AG04450 (cell line): ENCODE measurements around the gene MED7. TPM values are rescaled to one million over a fixed set of nuclear protein-coding genes. Genes with fewer than 3 reads are reported as not detected.

Experiments used
- CTCF ChIA-PET: fragments of 300-600, 350-600 bp; formaldehyde crosslinking; extraction: SDS; loops from one replicate; lab custom pipeline; 2022; ENCODE audit warnings: antibody characterized with exemption, inconsistent platforms; lab: Charles Lee
- POLR2A ChIA-PET: fragments of 350-600 bp; formaldehyde crosslinking; extraction: SDS; loops from one replicate; lab custom pipeline; 2021; ENCODE audit warnings: antibody characterized with exemption, inconsistent platforms; lab: Yijun Ruan, JAX
- DNase-seq: peaks from one replicate; pipeline ENCODE4 v3.0.0-alpha.2; 2011; ENCODE audit warnings: low read depth, low spot score
- H3K27ac ChIP-seq: one replicate; pipeline ENCODE4 v1.5.1; 2012; ENCODE audit warnings: low read depth, low read length, control low read depth
- H3K27me3 ChIP-seq: one replicate; pipeline ENCODE4 v1.6.0; 2012; ENCODE audit warnings: low read length; ENCODE audit not compliant: control insufficient read depth, insufficient read depth
- H3K4me3 ChIP-seq: 2 replicates; pipeline ENCODE4 v1.5.1; 2011; ENCODE audit warnings: mild to moderate bottlenecking, low read depth, low read length, control low read depth
- H3K9me3 ChIP-seq: 2 replicates; pipeline ENCODE4 v1.5.1; 2012; ENCODE audit warnings: low read length; ENCODE audit not compliant: control insufficient read depth, insufficient read depth
- polyA minus RNA-seq: library from RNA; depleted of rRNA, polyadenylated mRNA; stranded (reverse); fragments of >200 nt; gene quantifications from 2 replicates; pipeline ENCODE4 v1.2.3, GENCODE V29; 2011; rRNA and poly(A)+ RNA removed
- polyA plus RNA-seq: library from polyadenylated mRNA; depleted of rRNA; stranded (reverse); fragments of >200 nt; gene quantifications from 2 replicates; pipeline ENCODE4 v1.2.3, GENCODE V29; 2011; rRNA removed
- TF ChIP-seq, protein P1 (sequence below): IDR thresholded peaks from 2 replicates; pipeline ENCODE4 v1.5.1; 2011; ENCODE audit warnings: low read depth, low read length, control low read depth, inconsistent platforms

The MED7 gene
- polyA plus RNA-seq (12.9 and 16.4 TPM in 2 replicates), polyA minus RNA-seq (3.5 and 7.1 TPM in 2 replicates)

DNA sequence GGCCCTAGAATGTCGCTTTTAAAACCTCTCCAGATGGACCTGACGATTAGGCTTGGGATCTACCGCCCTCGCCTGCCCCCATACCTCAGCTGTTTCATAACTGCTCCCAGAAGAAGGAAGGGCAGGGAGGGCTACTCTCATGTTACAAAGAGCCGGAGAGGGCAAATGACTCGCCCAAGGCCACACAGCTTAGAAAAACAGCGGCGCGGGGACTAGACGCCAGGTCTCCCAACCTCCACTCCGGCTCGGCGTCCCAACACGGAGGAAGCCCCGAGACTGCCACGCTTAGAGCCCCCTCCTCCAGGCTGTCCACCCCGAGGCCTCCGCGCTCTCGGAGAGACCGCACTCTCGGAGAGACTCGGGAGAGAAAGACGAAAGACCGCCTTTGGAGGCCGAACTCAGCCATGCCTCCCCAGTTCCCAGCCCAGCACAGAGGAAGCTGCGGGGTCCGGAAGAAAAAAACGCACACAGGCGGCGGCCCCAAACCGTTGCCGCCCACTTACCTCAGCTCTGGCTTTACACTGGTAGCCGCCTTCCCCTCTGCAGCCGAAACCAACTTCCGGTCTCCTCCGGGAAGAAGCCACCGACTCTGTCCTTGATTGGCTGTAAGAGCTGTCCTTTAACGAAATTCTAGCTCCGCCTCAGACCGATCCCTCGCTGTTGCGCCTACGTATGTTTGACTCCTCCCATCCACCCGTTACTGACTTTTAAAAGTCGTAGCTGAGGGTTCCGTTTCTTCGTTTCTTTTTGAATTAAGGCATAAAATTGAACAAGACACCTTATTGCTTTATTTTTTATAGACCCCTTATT lies at the start of gene MED7:
Gene MED7, minus strand, starts transcription at position 549 of the 810 bp plus-strand sequence. CDS start 3,434 bp downstream, outside the sequence.
- POLR2A ChIA-PET: interaction anchor here (0.5 to 1.4 kb wide), 5 partner anchors 10 to 978 kb away, joined by 3 to 6 read pairs (median 3); partner anchors contain the start of gene THG1L
- peak within 1 kb of the TSS; percentile 98 for H3K4me3 ChIP-seq
- TF ChIP-seq, protein P1, sequence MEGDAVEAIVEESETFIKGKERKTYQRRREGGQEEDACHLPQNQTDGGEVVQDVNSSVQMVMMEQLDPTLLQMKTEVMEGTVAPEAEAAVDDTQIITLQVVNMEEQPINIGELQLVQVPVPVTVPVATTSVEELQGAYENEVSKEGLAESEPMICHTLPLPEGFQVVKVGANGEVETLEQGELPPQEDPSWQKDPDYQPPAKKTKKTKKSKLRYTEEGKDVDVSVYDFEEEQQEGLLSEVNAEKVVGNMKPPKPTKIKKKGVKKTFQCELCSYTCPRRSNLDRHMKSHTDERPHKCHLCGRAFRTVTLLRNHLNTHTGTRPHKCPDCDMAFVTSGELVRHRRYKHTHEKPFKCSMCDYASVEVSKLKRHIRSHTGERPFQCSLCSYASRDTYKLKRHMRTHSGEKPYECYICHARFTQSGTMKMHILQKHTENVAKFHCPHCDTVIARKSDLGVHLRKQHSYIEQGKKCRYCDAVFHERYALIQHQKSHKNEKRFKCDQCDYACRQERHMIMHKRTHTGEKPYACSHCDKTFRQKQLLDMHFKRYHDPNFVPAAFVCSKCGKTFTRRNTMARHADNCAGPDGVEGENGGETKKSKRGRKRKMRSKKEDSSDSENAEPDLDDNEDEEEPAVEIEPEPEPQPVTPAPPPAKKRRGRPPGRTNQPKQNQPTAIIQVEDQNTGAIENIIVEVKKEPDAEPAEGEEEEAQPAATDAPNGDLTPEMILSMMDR: no peak
- H3K27ac ChIP-seq: peak within 1 kb of the TSS; percentile 92
- no peaks in the 10 kb centered on the region for H3K27me3 ChIP-seq
- CTCF ChIA-PET: interaction anchor here (0.5 to 4.0 kb wide), 4 partner anchors 10 to 601 kb away, joined by 3 to 28 read pairs (median 4); partner anchors contain the start of gene LSM11
- peak; percentile 98 for DNase-seq
- no peaks in the 10 kb centered on the region; the same call in 1 of the 2 replicates for H3K9me3 ChIP-seq

DNA sequence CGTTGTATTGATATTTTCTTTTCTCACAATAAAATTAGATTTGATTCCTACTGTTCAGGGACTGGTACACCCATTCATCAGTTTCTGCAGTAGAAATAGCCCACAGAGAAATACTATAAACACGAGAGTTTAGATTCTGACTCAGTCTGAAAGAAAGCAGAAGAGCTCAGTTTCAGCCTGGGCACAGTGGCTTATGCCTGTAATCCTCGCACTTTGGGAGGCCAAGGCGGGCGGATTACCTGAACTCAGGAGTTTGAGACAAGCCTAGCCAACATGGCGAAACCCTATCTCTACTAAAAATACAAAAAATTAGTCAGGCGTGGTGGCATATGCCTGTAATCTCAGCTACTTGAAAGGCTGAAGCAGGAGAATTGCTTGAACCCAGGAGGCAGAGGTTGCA lies 46.6 kb upstream of the MED7 start:
- H3K9me3 ChIP-seq: no peaks in the 10 kb centered on the region
- POLR2A ChIA-PET: no interaction called here
- no peaks in the 10 kb centered on the region for H3K27me3 ChIP-seq
- CTCF ChIA-PET: no interaction called here
- no peak overlapping the region for H3K4me3 ChIP-seq
- DNase-seq: no peak
- H3K27ac ChIP-seq: no peak overlapping the region
- TF ChIP-seq, protein P1: no peak

- ChIA-PET CTCF (no interaction called here), POLR2A (no interaction called here)
- TF ChIP-seq, protein P1: no peak
- Histone ChIP-seq H3K27ac (no peak overlapping the region), H3K4me3 (no peak overlapping the region), H3K27me3 (no peaks in the 10 kb centered on the region), H3K9me3 (no peaks in the 10 kb centered on the region)
- DNase-seq: no peak
These were observed 45.6 kb upstream of the MED7 start for GRCh38 chr5:157188270-157188669.

- no peak for DNase-seq
- ChIA-PET POLR2A (no interaction called here), CTCF (no interaction called here)
- H3K4me3 ChIP-seq: no peak overlapping the region
- no peaks in the 10 kb centered on the region for H3K27me3 ChIP-seq
- H3K9me3 ChIP-seq: no peaks in the 10 kb centered on the region
- H3K27ac ChIP-seq: no peak overlapping the region
- TF ChIP-seq, protein P1: no peak
These were observed 44.5 kb upstream of the MED7 start for GRCh38 chr5:157187046-157187754.
